ENCODE results near the gene NUTM1. TPM values are rescaled to one million over a fixed set of nuclear protein-coding genes. Genes with fewer than 3 reads are reported as not detected.
"Not testable (repeated sequence)": the region's sequence is repeated elsewhere in the genome, so short reads cannot be mapped to it uniquely, and the experiment has no call there.

NUTM1 gene
- total RNA-seq, 1 donor from 2014 or later = not detected

GRCh38 chr15:34367101-34368081 is 24.3 kb downstream of the NUTM1 start, which contains the start of gene LPCAT4:
TSS of gene LPCAT4 (minus strand) at chr15:34367196. CDS start at chr15:34367100, 96 bp downstream.
- peak; percentile 92 for TF ChIP-seq CTCF (conservative IDR thresholded peaks at IDR 0.05)
- Mint-ChIP-seq H3K27ac (ENCODE audit: unreplicated experiment) (peak within 1 kb of the TSS; percentile 94), H3K36me3 (ENCODE audit: low read depth) (peaks cover under 1% of the 10 kb centered on the region), H3K4me3 (peak within 1 kb of the TSS; percentile 97), H3K9me3 (no peaks in the 10 kb centered on the region), H3K4me1 (peaks cover 19% of the 10 kb centered on the region), H3K27me3 (ENCODE audit: low read depth) (no peaks in the 10 kb centered on the region)
- peak; percentile 74 for DNase-seq (ENCODE audit: low read depth, low spot score)

DNA sequence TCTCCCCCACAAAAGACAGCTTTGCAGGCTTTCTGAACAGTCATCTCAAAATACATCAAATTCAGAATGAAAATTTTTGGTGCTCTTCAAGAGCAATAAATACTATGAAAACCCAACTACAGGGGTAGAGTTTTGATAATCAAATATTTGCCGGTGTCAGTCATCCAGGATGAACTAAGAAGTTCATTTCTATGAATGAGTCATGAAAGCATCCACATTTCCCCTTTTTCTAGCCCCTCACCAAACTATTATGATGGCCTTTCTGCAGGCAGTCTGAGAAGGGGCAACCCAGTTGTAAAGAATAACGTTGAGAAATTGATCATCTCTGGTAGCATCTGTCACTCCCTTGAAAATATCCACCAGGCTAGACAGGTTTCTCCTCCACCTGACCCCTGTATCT is 27.0 kb downstream of the NUTM1 start:
- H3K27me3 Mint-ChIP-seq (ENCODE audit: low read depth) = no peaks in the 10 kb centered on the region
- H3K4me1 Mint-ChIP-seq = peaks cover 19% of the 10 kb centered on the region
- no peak for TF ChIP-seq CTCF (conservative IDR thresholded peaks at IDR 0.05)
- no peaks in the 10 kb centered on the region for H3K36me3 Mint-ChIP-seq (ENCODE audit: low read depth)
- DNase-seq (ENCODE audit: low read depth, low spot score) = no peak
- H3K9me3 Mint-ChIP-seq = no peaks in the 10 kb centered on the region
- H3K27ac Mint-ChIP-seq (ENCODE audit: unreplicated experiment) = no peak overlapping the region
- H3K4me3 Mint-ChIP-seq = peak overlapping the region; percentile 41

DNA sequence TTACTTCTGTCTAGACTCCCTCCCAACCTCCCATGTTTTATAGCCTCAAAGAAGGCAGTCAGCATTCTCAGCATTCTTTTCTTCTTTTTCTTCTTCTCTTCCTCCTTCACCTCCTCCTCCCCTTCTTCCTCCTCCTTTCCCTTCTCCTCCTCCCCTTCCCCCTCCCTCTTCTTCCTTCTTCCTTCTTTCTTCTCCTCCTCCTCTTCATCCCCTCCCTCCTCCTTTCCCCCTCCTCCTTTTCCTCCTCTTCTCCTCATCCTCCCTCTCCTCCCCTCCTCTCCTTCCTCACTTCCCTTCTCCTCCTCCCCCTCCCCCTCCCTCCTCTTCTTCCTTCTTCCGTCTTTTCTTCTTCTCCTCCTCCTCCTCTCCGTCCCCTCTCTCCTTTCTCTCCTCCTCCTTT is 27.5 kb downstream of the NUTM1 start:
- Mint-ChIP-seq H3K4me3 (peak overlapping the region; percentile 41), H3K4me1 (peaks cover 14% of the 10 kb centered on the region), H3K27ac (ENCODE audit: unreplicated experiment) (no peak overlapping the region), H3K9me3 (no peaks in the 10 kb centered on the region), H3K27me3 (ENCODE audit: low read depth) (no peaks in the 10 kb centered on the region), H3K36me3 (ENCODE audit: low read depth) (no peaks in the 10 kb centered on the region)
- DNase-seq (ENCODE audit: low read depth, low spot score) = no peak
- no peak for TF ChIP-seq CTCF (conservative IDR thresholded peaks at IDR 0.05)

DNA sequence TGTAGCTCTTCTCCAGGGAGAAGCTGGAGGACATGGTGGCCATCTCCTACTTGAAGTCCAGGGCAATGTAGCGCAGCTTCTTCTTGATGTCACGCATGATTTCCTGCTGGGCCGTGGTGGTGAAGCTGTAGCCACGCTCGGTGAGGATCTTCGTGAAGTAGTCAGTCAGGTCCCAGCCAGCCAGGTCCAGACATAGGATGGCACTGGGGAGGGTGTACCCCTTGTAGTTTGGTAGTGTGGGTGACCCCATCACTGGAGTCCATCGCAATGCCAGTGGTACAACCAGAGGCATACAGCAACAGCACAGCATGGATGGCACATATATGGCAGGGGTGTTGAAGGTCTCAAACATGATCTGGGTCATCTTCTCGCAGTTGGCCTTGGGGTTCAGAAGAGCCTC is 30.8 kb downstream of the NUTM1 start:
- no peak for DNase-seq (ENCODE audit: low read depth, low spot score)
- no peaks in the 10 kb centered on the region for H3K9me3 Mint-ChIP-seq
- no peak overlapping the region for H3K27ac Mint-ChIP-seq (ENCODE audit: unreplicated experiment)
- H3K27me3 Mint-ChIP-seq (ENCODE audit: low read depth) = no peaks in the 10 kb centered on the region
- no peak for TF ChIP-seq CTCF (conservative IDR thresholded peaks at IDR 0.05)
- H3K4me1 Mint-ChIP-seq = no peaks in the 10 kb centered on the region
- no peak overlapping the region for H3K4me3 Mint-ChIP-seq
- no peaks in the 10 kb centered on the region for H3K36me3 Mint-ChIP-seq (ENCODE audit: low read depth)

DNA sequence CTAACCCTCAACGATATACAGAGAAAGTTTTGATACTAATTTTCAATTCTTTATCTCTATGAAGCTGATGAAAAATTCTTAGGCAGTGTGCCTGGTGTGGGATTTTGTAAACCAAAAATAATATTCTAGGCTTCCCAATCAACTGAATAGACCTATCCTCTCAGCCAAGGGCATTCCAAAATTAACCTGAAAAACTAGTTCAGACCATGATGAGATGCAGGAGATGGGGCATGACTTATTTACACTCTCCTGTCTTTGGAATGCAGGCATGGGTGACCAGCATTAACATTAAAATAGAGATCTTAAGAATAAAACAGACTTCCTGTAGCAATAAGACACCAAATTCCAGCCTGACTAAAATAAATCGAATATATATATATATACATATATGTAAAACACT is 31.7 kb downstream of the NUTM1 start:
- TF ChIP-seq CTCF (conservative IDR thresholded peaks at IDR 0.05) = no peak
- H3K4me1 Mint-ChIP-seq = no peaks in the 10 kb centered on the region
- no peak overlapping the region for H3K27ac Mint-ChIP-seq (ENCODE audit: unreplicated experiment)
- no peaks in the 10 kb centered on the region for H3K36me3 Mint-ChIP-seq (ENCODE audit: low read depth)
- no peak for DNase-seq (ENCODE audit: low read depth, low spot score)
- no peak overlapping the region for H3K4me3 Mint-ChIP-seq
- H3K9me3 Mint-ChIP-seq = no peaks in the 10 kb centered on the region
- H3K27me3 Mint-ChIP-seq (ENCODE audit: low read depth) = no peaks in the 10 kb centered on the region

DNA sequence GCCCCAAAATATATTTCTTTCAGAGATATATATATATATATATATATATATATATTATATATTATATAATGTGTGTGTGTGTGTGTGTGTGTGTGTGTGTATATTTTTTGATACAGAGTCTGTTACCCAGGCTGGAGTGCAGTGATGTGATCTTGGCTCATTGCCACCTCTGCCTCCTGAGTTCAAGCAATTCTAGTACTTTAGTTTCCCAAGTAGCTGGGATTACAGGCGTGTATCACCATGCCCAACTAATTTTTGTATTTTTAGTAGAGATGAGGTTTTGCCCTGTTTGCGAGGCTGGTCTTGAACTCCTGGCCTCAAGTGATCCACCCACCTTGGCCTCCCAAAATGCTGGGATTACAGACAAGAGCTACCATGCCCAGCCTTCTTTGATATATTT is 32.4 kb downstream of the NUTM1 start:
- H3K4me3 Mint-ChIP-seq; H3K4me1 Mint-ChIP-seq; DNase-seq (ENCODE audit: low read depth, low spot score); H3K9me3 Mint-ChIP-seq; H3K27ac Mint-ChIP-seq (ENCODE audit: unreplicated experiment); H3K36me3 Mint-ChIP-seq (ENCODE audit: low read depth); H3K27me3 Mint-ChIP-seq (ENCODE audit: low read depth): not testable (repeated sequence)
